B cell (primary cell): Measurements from ENCODE around the gene YIPF4. TPM values are rescaled to one million over a fixed set of nuclear protein-coding genes. Genes with fewer than 3 reads are reported as not detected.
A peak's percentile ranks its signal among the peaks of the same experiment; 100 is the strongest.

Experiments used
- ATAC-seq: fragments of 200-7000 bp; cut with Tn5 transposase; one replicate; pipeline ENCODE4 v1.10.0; 2021; ENCODE audit warnings: low read depth, mild to moderate bottlenecking, moderate number of reproducible peaks, moderate library complexity
- CTCF ChIA-PET: fragments of 350-600 bp; sonication (Branson Sonifier 250); formaldehyde crosslinking; loops from one replicate; lab custom pipeline; 2021; ENCODE audit warnings: antibody characterized with exemption, inconsistent platforms; lab: Charles Lee
- POLR2A ChIA-PET: fragments of 350-600 bp; sonication (Branson Sonifier 250); formaldehyde crosslinking; loops from one replicate; lab custom pipeline; 2021; ENCODE audit warnings: antibody characterized with exemption; lab: Charles Lee
- DNase-seq: peaks from one replicate; pipeline ENCODE4 v3.0.0; 2013
- H2AFZ ChIP-seq: 2 replicates; pipeline ENCODE4 v1.6.1; 2012; ENCODE audit warnings: mild to moderate bottlenecking, low read depth, low read length; ENCODE audit not compliant: insufficient read depth, poor library complexity, severe bottlenecking
- H3K27ac ChIP-seq, 2 donors: 1 replicate in 1 of 2; 2 replicates in 1 of 2; pipeline ENCODE4 v1.5.1; 2012 to 2013; ENCODE audit warnings: low read length in 2 of 2, mild to moderate bottlenecking in 2 of 2, moderate library complexity in 1 of 2
- H3K27me3 ChIP-seq, 4 experiments: fragments of 200-600 bp in 1 of 4; sonication (generic) in 1 of 4; replicated peaks in 1 of 4; 1 replicate in 2 of 4; 2 replicates in 2 of 4; pipeline versions ENCODE4 v1.6.1 to v1.7.0; 2013 to 2016; ENCODE audit warnings: low read length in 3 of 4, mild to moderate bottlenecking in 2 of 4, mixed read lengths in 1 of 4, moderate library complexity in 1 of 4; ENCODE audit not compliant: insufficient read depth in 4 of 4, control insufficient read depth in 3 of 4; ENCODE audit errors: control extremely low read depth in 1 of 4
- H3K36me3 ChIP-seq, 2 experiments: replicated peaks in 1 of 2; 1 replicate in 1 of 2; 2 replicates in 1 of 2; pipeline versions ENCODE4 v1.6.1 to v1.7.1; 2013; ENCODE audit warnings: low read length in 1 of 2; ENCODE audit not compliant: insufficient read depth in 2 of 2, control insufficient read depth in 1 of 2; ENCODE audit errors: control extremely low read depth in 1 of 2, extremely low read depth in 1 of 2
- H3K4me1 ChIP-seq, 2 donors: fragments of 200-600 bp in 1 of 2; sonication (generic) in 1 of 2; 1 replicate in 1 of 2; 2 replicates in 1 of 2; pipeline versions ENCODE4 v1.5.1 to v1.6.1; 2013 to 2017; ENCODE audit warnings: low read length in 2 of 2; ENCODE audit not compliant: control insufficient read depth in 2 of 2, insufficient read depth in 2 of 2
- H3K4me2 ChIP-seq: replicated peaks from 2 replicates; pipeline ENCODE3; 2012; ENCODE audit warnings: mild to moderate bottlenecking, low read depth, low read length; ENCODE audit not compliant: poor library complexity, severe bottlenecking
- H3K4me3 ChIP-seq, 5 experiments: fragments of 200-600 bp in 1 of 5; sonication (generic) in 1 of 5; 1 replicate in 3 of 5; 2 replicates in 2 of 5; pipeline versions ENCODE4 v1.5.1 to v1.7.0; 2011 to 2016; ENCODE audit warnings: low read length in 4 of 5, mild to moderate bottlenecking in 4 of 5, low read depth in 2 of 5, control low read depth in 1 of 5, moderate library complexity in 1 of 5; ENCODE audit not compliant: insufficient read depth in 1 of 5; ENCODE audit errors: control extremely low read depth in 1 of 5, extremely low read depth in 1 of 5
- H3K79me2 ChIP-seq: fragments of 200-600 bp; sonication (generic); one replicate; pipeline ENCODE4 v1.6.0; 2016; ENCODE audit warnings: low read length; ENCODE audit not compliant: control insufficient read depth, insufficient read depth
- H3K9ac ChIP-seq: fragments of 200-600 bp; sonication (generic); 2 replicates; pipeline ENCODE4 v1.6.1; 2017; ENCODE audit warnings: mild to moderate bottlenecking, low read length, moderate library complexity
- H3K9me3 ChIP-seq, 3 donors: one replicate each; pipeline versions ENCODE4 v1.6.1 to v1.7.1; 2013; ENCODE audit warnings: low read length in 2 of 3; ENCODE audit not compliant: control insufficient read depth in 2 of 3, insufficient read depth in 1 of 3; ENCODE audit errors: control extremely low read depth in 1 of 3
- H4K20me1 ChIP-seq: 2 replicates; pipeline ENCODE4 v1.6.0; 2012; ENCODE audit warnings: mild to moderate bottlenecking, low read length; ENCODE audit not compliant: insufficient read depth, control insufficient read depth, poor library complexity, severe bottlenecking
- H3K27ac Mint-ChIP-seq: one replicate; pipeline ENCODE4 v1.8.0; 2021; ENCODE audit warnings: mixed read lengths
- H3K27me3 Mint-ChIP-seq: one replicate; pipeline ENCODE4 v1.8.0; 2021; ENCODE audit warnings: mixed read lengths
- H3K4me1 Mint-ChIP-seq: one replicate; pipeline ENCODE4 v1.8.0; 2021; ENCODE audit warnings: mixed read lengths
- H3K4me3 Mint-ChIP-seq: one replicate; pipeline ENCODE4 v1.8.0; 2021; ENCODE audit warnings: mixed read lengths
- H3K9me3 Mint-ChIP-seq: one replicate; pipeline ENCODE4 v1.8.0; 2022; ENCODE audit warnings: mixed read lengths; ENCODE audit not compliant: insufficient read depth
- EZH2 ChIP-seq: IDR thresholded peaks from 2 replicates; pipeline ENCODE4 v1.6.1; 2012; ENCODE audit warnings: borderline replicate concordance, low read depth, mild to moderate bottlenecking, moderate library complexity, low read length; ENCODE audit not compliant: insufficient read depth, poor library complexity, severe bottlenecking
- WGBS: methylation state at CpG from one replicate; pipeline ENCODE4 v1.1.5; 2013; ENCODE audit warnings: missing lambda C conversion rate; ENCODE audit not compliant: insufficient coverage; 5-methylcytosine and 5-hydroxymethylcytosine counted together
- intact Hi-C: fragments of 100-400 bp; cut with micrococcal nuclease; formaldehyde crosslinking; loops from one replicate; pipeline ENCODE4 v1.10.0; 2022
- polyA plus RNA-seq: library from polyadenylated mRNA; depleted of rRNA; stranded (reverse); fragments of >200 nt; gene quantifications from 2 replicates; pipeline ENCODE4 v1.2.3, GENCODE V29; 2012
- total RNA-seq, 2 donors: library from RNA; stranded (reverse); fragments of 120-200 nt in 1 of 2; gene quantifications; 1 replicate in 1 of 2; 2 replicates in 1 of 2; pipeline versions ENCODE4 v1.2.3 to v1.2.4, GENCODE V29; 2013 to 2022
- TF ChIP-seq, protein P1 (sequence below): fragments of 200-600 bp; IDR thresholded peaks from one replicate; pipeline ENCODE4 v1.8.0; 2022; ENCODE audit warnings: antibody characterized with exemption, mild to moderate bottlenecking

The YIPF4 gene
- total and polyA plus RNA-seq, 2 donors (not counting 1 experiment from before 2014, with no cell fraction given): 3.4 to 42.4 TPM

DNA sequence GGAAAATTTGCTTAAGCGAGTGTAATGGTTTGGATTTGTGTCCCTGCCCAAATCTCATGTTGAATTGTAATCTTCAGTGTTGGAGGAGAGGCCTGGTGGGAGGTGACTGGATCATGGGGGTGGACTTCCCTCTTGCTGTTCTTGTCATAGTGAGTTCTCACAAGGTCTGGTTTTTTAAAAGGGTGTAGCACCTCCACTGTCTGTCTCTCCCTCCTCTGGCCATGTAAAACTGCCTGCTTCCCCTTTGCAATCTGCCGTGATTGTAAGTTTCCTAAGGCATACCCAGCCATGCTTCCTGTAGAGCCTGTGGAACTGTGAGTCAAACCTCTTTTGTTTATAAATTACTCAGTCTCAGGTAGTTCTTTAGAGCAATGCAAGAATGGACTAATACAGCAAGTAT is 6.6 kb downstream of the YIPF4 start:
- peaks cover 35% of the 10 kb centered on the region for H3K4me1 Mint-ChIP-seq
- intact Hi-C loops: no loop called here
- WGBS: 100% methylated on average over 1 of the region's 2 CpGs
- H3K4me1 ChIP-seq: peaks cover 0 to 7% of the 10 kb centered on the region in 2 donors
- TF ChIP-seq EZH2: no peak
- TF ChIP-seq, protein P1, sequence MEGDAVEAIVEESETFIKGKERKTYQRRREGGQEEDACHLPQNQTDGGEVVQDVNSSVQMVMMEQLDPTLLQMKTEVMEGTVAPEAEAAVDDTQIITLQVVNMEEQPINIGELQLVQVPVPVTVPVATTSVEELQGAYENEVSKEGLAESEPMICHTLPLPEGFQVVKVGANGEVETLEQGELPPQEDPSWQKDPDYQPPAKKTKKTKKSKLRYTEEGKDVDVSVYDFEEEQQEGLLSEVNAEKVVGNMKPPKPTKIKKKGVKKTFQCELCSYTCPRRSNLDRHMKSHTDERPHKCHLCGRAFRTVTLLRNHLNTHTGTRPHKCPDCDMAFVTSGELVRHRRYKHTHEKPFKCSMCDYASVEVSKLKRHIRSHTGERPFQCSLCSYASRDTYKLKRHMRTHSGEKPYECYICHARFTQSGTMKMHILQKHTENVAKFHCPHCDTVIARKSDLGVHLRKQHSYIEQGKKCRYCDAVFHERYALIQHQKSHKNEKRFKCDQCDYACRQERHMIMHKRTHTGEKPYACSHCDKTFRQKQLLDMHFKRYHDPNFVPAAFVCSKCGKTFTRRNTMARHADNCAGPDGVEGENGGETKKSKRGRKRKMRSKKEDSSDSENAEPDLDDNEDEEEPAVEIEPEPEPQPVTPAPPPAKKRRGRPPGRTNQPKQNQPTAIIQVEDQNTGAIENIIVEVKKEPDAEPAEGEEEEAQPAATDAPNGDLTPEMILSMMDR: no peak
- no peaks in the 10 kb centered on the region for H3K9me3 Mint-ChIP-seq
- H3K27me3 ChIP-seq: no peaks in the 10 kb centered on the region
- H3K27ac Mint-ChIP-seq: no peak overlapping the region
- no peaks in the 10 kb centered on the region for H3K27me3 Mint-ChIP-seq
- H3K4me3 ChIP-seq: no peak overlapping the region
- POLR2A ChIA-PET: no interaction called here
- no peak for DNase-seq
- peaks cover 70% of the 10 kb centered on the region for H4K20me1 ChIP-seq
- H2AFZ ChIP-seq: no peak overlapping the region
- peaks cover 94% of the 10 kb centered on the region for H3K79me2 ChIP-seq
- ATAC-seq: no peak
- H3K36me3 ChIP-seq: peaks cover 0 to 24% of the 10 kb centered on the region in 2 experiments
- peak overlapping the region; percentile 13 for H3K9ac ChIP-seq
- peak overlapping the region in 1 of 2 donors; percentile 19 for H3K27ac ChIP-seq
- no peaks in the 10 kb centered on the region for H3K9me3 ChIP-seq
- H3K4me2 ChIP-seq: no peak overlapping the region
- CTCF ChIA-PET: no interaction called here
- H3K4me3 Mint-ChIP-seq: no peak overlapping the region

DNA sequence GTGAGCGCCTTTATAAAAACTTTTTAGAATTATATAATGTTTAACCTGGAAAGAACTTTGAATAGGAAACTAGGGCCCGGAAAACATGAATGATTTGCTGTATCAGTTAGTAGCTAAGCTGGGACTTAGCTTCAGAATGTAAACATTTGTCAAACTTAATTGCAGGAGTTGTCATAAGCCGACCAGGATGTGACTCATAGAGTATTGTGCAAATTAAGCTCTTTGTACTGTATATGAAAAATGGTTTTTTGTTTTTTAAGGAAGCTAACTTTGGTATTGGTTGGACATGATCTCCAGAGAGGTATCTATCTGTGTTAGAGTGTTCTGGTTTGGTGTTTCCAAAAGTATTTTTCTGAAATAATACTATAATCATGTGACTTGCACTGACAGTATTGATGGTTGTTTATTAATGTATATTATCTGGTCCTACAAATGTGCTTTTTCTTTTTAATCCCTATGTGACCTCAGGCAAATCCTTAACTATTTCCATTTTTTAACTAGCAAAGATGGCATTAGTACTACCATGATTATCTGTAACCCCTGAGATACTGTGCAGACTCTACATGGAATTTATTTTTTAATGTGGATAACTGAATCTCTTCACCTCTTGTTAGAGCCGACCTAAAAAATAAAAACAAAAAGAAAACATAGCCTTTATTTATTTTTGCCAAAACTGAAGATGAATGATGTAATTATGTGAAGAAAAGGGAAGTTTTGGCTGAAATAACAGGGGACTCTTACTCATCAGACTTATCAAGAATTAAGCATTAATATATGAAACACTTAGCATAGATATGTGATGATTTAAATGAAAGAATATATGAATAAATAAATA is 11.7 kb downstream of the YIPF4 start:
- H3K4me1 ChIP-seq: peaks cover 0 to 3% of the 10 kb centered on the region in 2 donors
- ATAC-seq (no peak), DNase-seq (no peak)
- Mint-ChIP-seq H3K4me1 (peaks cover 27% of the 10 kb centered on the region), H3K4me3 (no peak overlapping the region), H3K27me3 (no peaks in the 10 kb centered on the region), H3K9me3 (no peaks in the 10 kb centered on the region), H3K27ac (no peak overlapping the region)
- no peak overlapping the region for H3K27ac ChIP-seq
- H3K79me2 ChIP-seq: peaks cover 54% of the 10 kb centered on the region
- H3K36me3 ChIP-seq: peaks cover 2 to 35% of the 10 kb centered on the region in 2 experiments
- no peak overlapping the region for H3K9ac ChIP-seq
- no peak overlapping the region for H3K4me2 ChIP-seq
- intact Hi-C loops: no loop called here
- H3K27me3 ChIP-seq: no peaks in the 10 kb centered on the region
- peaks cover 0 to 6% (median 0%) of the 10 kb centered on the region in 3 donors for H3K9me3 ChIP-seq
- ChIA-PET POLR2A (no interaction called here), CTCF (no interaction called here)
- H3K4me3 ChIP-seq: no peak overlapping the region
- no peak overlapping the region for H2AFZ ChIP-seq
- peaks cover 44% of the 10 kb centered on the region for H4K20me1 ChIP-seq
- TF ChIP-seq EZH2: no peak
- TF ChIP-seq, protein P1: no peak
- 94% methylated on average over 2 of the region's 4 CpGs for WGBS
